GM19023 (cell line): ENCODE results near the gene PLPPR2.
A peak's percentile ranks its signal among the peaks of the same experiment; 100 is the strongest.
"Not testable (repeated sequence)": the region's sequence is repeated elsewhere in the genome, so short reads cannot be mapped to it uniquely, and the experiment has no call there.

Source experiments
- ATAC-seq: cut with Tn5 transposase; IDR thresholded peaks from one replicate; pipeline ENCODE4 v1.9.1; 2021; ENCODE audit warnings: mild to moderate bottlenecking, moderate library complexity; ENCODE audit not compliant: unreplicated experiment

PLPPR2 gene

DNA sequence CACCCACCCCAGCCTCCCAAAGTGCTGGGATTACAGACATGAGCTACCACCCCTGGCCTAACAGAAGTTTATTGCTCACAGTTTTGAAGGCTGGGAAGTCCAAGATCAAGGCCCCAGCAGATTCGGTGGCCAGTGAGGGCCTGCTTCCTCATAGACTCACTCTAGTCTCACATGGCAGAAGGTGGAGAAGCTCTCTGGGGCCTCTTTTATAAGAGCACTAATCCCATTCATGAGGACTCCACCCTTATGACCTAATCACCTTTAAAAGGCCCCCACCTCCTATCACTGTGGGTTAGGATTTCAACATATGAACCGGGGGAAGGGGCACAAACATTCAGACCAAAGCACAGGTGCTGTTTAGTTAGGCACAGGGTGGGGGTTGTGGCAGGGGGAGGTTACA lies 12.3 kb downstream of the PLPPR2 start:
- no peak for ATAC-seq

GRCh38 chr19:11370744-11371143 lies 15.5 kb downstream of the PLPPR2 start:
- no peak for ATAC-seq

- no peak for ATAC-seq
These were observed 18.1 kb downstream of the PLPPR2 start for GRCh38 chr19:11373166-11373884.

DNA sequence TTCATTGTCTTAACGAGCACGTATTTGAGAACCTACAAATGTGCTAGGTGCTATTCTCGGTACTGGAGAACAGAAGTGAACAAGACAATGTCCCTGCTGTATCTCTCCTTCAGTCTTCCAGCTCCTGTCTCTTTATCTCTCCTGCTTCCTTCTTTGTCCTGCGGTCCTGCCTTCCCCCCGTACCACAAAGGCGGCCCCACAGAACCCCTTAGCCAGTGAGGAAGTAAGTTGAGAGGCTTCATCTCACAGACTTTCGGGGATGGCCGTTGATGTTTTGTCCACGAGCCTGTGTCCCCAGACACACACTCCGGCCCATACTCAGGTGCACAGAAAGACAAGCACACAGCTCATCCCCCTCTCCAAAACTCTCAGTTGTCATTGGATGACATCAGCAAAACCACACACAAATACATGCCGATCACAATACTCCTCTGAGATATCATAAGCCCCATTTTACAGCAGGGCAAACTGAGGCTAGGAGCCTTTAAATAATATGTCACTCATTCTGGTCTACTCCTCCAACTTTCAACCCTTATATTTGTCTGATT lies 18.7 kb downstream of the PLPPR2 start:
- no peak for ATAC-seq

- peak; percentile 90 for ATAC-seq
These were observed 19.4 kb downstream of the PLPPR2 start, which contains the start of gene SWSAP1 for GRCh38 chr19:11374433-11375142. TSS of gene SWSAP1 (plus strand) at chr19:11374666. CDS start at chr19:11374681, 15 bp downstream.

DNA sequence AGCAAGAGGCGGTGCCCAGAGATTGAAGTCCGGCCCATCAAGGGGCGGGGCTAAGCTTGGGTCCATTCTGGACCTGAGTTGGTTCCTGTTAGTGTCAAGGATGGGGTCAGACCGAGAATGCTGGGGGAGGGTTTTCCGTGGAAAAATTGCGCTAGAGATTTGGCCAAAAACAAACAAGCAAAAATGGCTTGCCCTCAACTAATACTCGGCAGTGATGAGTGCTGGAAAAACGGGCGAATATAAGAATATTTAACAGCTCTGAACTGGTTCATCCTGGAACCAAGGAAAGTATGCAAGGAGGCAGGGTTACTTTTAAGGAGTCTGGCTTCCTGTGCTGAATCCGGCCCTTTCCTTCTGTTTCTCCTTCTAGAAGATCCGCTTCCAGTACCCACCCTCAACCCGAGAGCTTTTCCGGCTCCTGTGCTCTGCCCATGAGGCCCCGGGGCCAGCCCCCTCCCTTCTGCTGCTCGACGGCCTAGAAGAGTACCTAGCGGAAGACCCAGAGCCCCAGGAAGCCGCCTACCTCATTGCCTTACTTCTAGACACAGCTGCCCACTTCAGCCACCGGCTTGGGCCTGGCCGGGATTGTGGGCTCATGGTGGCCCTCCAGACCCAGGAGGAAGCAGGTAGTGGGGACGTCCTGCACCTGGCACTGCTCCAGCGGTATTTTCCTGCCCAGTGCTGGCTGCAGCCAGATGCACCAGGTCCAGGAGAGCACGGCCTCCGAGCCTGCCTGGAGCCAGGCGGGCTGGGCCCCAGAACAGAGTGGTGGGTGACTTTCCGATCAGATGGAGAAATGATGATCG lies 20.1 kb downstream of the PLPPR2 start:
- no peak for ATAC-seq

DNA sequence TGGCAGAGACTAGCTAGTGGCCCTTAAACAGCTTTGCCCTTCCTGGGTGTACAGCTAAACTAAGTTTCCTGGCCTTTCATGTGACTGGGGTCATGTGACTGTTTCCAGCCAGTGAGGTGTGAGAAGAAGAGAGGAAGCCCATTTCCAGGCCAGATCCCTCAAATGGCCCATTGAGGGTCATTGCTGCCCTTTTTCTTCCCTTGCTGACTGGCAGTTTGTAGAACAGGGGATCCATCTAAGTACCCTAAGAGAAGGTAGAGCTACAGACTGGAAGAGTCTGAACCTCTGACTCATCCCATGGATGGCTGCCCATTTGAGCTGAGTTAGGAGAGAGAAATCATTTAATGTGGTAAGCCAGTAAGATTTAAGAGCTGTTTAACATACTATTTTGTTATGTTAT lies 22.0 kb downstream of the PLPPR2 start:
- ATAC-seq, result no peak

DNA sequence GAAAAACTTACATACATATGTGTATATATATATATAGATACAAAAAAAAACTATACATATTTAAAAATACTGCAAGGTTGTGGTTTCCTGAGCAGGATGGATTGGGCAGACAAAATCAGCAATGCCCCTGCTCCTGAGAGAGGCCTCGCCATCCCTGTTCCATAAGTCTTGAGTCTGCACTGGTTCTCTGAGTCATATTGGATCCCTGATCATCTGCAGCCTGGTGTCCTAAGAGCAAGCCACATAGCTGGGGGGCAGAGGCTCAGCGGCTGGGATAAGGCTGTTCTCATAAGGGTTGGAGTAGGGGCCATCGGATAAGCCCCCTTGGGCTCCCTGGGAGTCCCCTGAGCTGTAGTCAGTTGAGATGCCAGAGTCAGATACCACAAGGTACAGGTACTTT lies 22.5 kb downstream of the PLPPR2 start:
- no peak for ATAC-seq

GRCh38 chr19:11378319-11379189 lies 23.3 kb downstream of the PLPPR2 start:
- no peak for ATAC-seq

DNA sequence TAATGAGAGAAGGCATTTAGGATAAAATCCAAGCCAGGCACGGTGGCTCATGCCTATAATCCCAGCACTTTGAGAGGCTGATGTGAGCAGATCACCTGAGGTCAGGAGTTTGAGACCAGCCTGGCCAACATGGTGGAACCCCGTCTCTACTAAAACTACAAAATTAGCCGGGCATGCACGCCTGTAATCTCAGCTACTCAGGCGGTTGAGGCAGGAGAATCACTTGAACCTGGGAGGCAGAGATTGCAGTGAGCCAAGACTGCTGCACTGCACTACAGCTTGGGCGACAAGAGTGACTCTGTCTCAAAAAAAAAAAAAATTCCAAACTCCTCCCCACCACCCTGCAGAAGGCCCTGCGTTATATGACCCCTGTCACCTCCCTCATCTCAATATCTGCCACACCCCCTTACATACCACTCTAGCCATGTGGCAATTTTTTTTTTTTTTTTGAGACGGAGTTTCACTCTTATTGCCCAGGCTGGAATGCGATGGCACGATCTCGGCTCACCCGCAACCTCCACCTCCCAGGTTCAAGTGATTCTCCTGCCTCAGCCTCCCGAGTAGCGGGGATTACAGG lies 24.1 kb downstream of the PLPPR2 start:
- not testable (repeated sequence) for ATAC-seq

GRCh38 chr19:11379857-11380350 lies 24.7 kb downstream of the PLPPR2 start:
- no peak for ATAC-seq

DNA sequence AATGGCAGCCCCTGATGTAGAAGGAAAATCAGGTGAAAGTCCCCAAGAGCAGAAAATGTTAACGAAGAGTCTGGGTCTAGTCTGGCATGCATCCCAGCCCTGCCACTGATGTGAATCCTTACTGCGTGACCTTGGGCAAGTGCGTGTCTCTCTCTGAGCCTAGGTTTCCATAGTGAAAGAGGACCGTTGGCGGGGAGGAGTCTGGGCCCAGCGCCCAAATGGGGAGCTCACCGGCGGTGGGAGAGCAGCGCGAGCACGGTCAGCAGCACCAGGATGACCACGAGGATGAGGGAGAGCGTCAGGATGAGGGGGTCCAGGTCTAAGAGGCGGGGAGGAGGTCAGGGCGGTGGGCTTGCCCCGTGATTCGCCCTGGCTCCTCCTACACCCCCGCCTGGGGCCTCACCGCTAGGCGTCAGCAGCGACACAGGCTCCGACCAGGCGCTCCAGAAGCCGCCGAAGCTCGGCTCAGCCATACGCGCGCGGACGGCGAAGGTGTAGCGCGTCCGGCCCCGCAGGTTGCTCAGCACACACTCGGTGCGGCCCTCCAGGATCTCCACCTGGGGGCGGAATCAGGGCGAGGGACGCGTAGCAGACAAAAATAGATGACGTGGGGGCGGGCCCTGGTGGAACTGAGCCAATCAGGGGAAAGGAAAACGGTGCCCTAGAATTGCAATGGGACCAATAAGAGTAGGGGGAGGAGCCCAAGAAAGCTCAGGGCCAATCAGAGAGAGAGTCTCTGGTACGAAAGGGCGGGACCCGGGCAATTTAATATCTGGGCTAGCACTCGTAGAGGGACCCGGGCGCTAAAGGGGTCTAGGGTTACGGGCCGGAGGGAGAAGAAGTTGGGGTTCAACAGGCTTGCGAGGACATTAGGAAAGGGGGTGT lies 25.7 kb downstream of the PLPPR2 start:
- peak; percentile 86 for ATAC-seq

DNA sequence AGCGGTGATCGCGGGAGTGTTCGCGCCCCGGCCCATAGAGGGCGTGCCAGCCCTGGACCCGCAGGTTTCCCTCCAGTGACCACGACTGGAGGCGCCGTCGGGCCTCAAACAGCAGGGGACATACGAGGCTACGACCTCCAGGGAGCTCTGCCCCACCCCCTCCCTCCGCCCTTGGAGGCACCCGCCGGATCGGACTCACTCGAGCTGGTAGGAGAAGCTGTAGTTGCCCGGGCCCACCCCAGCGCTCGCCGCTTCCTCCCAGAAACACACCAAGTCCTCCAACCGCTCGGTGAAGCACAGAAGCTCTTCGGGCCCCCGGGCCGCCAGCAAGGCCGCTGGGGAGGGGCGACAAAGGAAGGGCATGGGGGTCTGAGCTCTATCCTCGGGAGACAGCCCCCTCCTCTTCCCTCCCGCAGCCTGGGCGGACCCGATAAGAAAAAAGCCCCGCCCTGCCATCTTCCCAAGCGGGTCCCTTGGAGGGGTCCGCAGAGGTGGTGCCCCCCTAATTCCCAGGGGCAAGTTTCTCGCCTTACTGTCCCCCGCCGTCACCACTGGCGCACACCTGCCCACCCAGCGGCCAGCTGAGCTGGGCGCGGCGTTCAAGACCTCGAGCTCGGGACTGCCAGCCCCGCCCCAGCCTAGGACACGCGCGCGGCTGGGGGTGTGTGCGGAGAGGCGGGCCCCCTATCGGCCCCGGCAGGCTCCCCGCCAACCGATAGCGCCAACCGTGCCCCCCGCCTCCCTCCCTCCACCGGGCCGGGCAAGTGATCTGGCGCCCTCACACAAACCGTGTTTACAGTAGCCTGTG lies 27.9 kb downstream of the PLPPR2 start:
- ATAC-seq, result no peak

- no peak for ATAC-seq
These were observed 28.4 kb downstream of the PLPPR2 start for GRCh38 chr19:11383706-11384048.

GRCh38 chr19:11384778-11385129 lies 29.5 kb downstream of the PLPPR2 start:
- ATAC-seq, result no peak

GRCh38 chr19:11387162-11388034 lies 32.2 kb downstream of the PLPPR2 start:
- no peak for ATAC-seq

- ATAC-seq, result no peak
These were observed 35.1 kb downstream of the PLPPR2 start for GRCh38 chr19:11390359-11390758.
